H1 (cell line): ENCODE results near the gene STK39. TPM values are rescaled to one million over a fixed set of nuclear protein-coding genes. Genes with fewer than 3 reads are reported as not detected.

Experiments used
- JUND ChIP-seq: IDR thresholded peaks from 2 replicates; pipeline ENCODE4 v1.6.1; 2011; ENCODE audit warnings: mild to moderate bottlenecking, improper control_type of control experiment, low read length
- NANOG ChIP-seq: IDR thresholded peaks from 2 replicates; pipeline ENCODE4 v1.6.1; 2011; ENCODE audit warnings: low read length, low read depth, mild to moderate bottlenecking, inconsistent platforms; ENCODE audit not compliant: insufficient read depth, poor library complexity, severe bottlenecking
- SAP30 ChIP-seq: fragments of 300-600 bp; sonication (generic); IDR thresholded peaks from 2 replicates; pipeline ENCODE4 v1.7.1; 2012; ENCODE audit warnings: low read length, moderate library complexity, mild to moderate bottlenecking, inconsistent platforms; ENCODE audit not compliant: insufficient read depth, insufficient replicate concordance
- SIN3A ChIP-seq, 2 experiments: IDR thresholded peaks in 1 of 2; conservative IDR thresholded peaks in 1 of 2; 2 replicates each; pipeline ENCODE4 v1.6.1; 2011 to 2012; ENCODE audit warnings: low read length in 2 of 2, improper control_type of control experiment in 1 of 2, low read depth in 1 of 2, mild to moderate bottlenecking in 1 of 2
- SIX5 ChIP-seq: IDR thresholded peaks from 2 replicates; pipeline ENCODE4 v1.6.1; 2011; ENCODE audit warnings: mild to moderate bottlenecking, low read depth, low read length
- polyA plus RNA-seq, 7 experiments: library from polyadenylated mRNA; depleted of rRNA in 3 of 7; stranded (reverse) in 5 of 7; unstranded in 2 of 7; fragments of >200 nt in 5 of 7; fragments of 200-250 nt in 2 of 7; gene quantifications; 1 replicate in 5 of 7; 2 replicates in 1 of 7; 4 replicates in 1 of 7; pipeline versions ENCODE4 v1.2.1 to v1.2.3, GENCODE V29; 2011 to 2013; ENCODE audit warnings: missing spikeins in 2 of 7, mixed read lengths in 2 of 7
- total RNA-seq: library from RNA; stranded (reverse); fragmentation: NEBNext Ultra II Directional; extraction: Animal tissue kit (Norgen Biotek cat#: 25700); gene quantifications from 2 replicates; pipeline ENCODE4 v1.2.1, GENCODE V29; 2021
- TF ChIP-seq, protein P1 (sequence below), 3 experiments: IDR thresholded peaks; 1 replicate in 2 of 3; 2 replicates in 1 of 3; pipeline versions ENCODE4 v1.5.1 to v1.6.1; 2011; ENCODE audit warnings: low read length in 3 of 3, mild to moderate bottlenecking in 3 of 3, inconsistent platforms in 2 of 3, low read depth in 1 of 3, moderate library complexity in 1 of 3; ENCODE audit not compliant: insufficient read depth in 1 of 3; ENCODE audit errors: control extremely low read depth in 1 of 3

Gene STK39
- total and polyA plus RNA-seq, 2 of the 8 experiments (the other 6 are each of a cell fraction or from before 2014, with no cell fraction given), result 13.7 to 23.8 TPM

DNA sequence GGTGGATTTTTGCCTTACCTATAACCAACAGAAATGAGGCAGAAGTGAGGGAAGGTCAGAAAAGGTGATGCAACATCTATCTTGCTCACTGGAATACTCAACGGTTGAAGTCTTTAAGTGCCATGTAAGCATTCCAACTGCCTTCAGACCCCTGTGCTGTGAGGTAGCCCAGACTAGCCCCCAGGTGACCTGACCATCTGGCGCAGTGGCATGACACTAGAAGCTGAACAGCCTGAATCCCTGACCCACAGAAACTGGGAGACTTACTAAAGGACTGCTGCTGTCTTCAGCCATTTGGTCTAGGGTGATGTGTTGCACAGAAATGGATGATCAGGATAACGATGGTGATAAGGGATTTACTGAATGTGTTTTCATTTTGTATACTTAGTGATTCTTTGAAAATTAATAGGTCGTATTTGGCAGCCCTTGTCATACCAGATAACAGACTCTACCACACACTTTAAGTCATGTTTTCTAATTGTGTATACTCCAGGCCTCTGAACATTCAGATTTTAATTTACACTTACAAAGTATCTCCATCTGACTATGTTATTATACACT, 161.5 kb downstream of the STK39 start (continued):
- TF ChIP-seq JUND (no peak), SAP30 (no peak), SIN3A (conservative IDR thresholded peaks at IDR 0.05 in 1 of 2, IDR thresholded peaks at IDR 0.05 in 1 of 2; ENCODE audit: low read depth in 1 of 2, low read length in 2 of 2) (no peak), NANOG (no peak), SIX5 (no peak)
- TF ChIP-seq, protein P1, sequence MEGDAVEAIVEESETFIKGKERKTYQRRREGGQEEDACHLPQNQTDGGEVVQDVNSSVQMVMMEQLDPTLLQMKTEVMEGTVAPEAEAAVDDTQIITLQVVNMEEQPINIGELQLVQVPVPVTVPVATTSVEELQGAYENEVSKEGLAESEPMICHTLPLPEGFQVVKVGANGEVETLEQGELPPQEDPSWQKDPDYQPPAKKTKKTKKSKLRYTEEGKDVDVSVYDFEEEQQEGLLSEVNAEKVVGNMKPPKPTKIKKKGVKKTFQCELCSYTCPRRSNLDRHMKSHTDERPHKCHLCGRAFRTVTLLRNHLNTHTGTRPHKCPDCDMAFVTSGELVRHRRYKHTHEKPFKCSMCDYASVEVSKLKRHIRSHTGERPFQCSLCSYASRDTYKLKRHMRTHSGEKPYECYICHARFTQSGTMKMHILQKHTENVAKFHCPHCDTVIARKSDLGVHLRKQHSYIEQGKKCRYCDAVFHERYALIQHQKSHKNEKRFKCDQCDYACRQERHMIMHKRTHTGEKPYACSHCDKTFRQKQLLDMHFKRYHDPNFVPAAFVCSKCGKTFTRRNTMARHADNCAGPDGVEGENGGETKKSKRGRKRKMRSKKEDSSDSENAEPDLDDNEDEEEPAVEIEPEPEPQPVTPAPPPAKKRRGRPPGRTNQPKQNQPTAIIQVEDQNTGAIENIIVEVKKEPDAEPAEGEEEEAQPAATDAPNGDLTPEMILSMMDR (IDR thresholded peaks at IDR 0.05; ENCODE audit: control extremely low read depth in 1 of 3, insufficient read depth in 1 of 3, low read depth in 1 of 3, low read length in 3 of 3), result no peak
